IPS DF 6.9 (cell line): ENCODE measurements around the gene IRF2BPL.

Source experiments
- DNase-seq: peaks from one replicate; pipeline ENCODE4 v3.0.0-alpha.2; 2013; ENCODE audit warnings: low read depth, low spot score
- H3K27ac ChIP-seq: one replicate; pipeline ENCODE4 v1.5.1; 2013; ENCODE audit warnings: low read length, control low read depth
- H3K27me3 ChIP-seq: 2 replicates; pipeline ENCODE4 v1.6.1; 2013; ENCODE audit warnings: mild to moderate bottlenecking, low read length; ENCODE audit not compliant: control insufficient read depth, insufficient read depth
- H3K36me3 ChIP-seq: 2 replicates; pipeline ENCODE4 v1.6.1; 2013; ENCODE audit warnings: low read length; ENCODE audit not compliant: control insufficient read depth, insufficient read depth
- H3K4me1 ChIP-seq: 2 replicates; pipeline ENCODE4 v1.6.1; 2013; ENCODE audit warnings: low read length; ENCODE audit not compliant: control insufficient read depth, insufficient read depth
- H3K4me3 ChIP-seq: 2 replicates; pipeline ENCODE4 v1.5.1; 2013; ENCODE audit warnings: mild to moderate bottlenecking, low read length
- H3K9me3 ChIP-seq: 2 replicates; pipeline ENCODE4 v1.6.1; 2013; ENCODE audit warnings: low read length, inconsistent platforms; ENCODE audit not compliant: control insufficient read depth, insufficient read depth
- WGBS: extraction: QIAGEN DNeasy Blood & Tissue Kit; methylation state at CpG from one replicate; pipeline ENCODE4 v1.1.7; 2013; ENCODE audit warnings: mixed read lengths, missing lambda C conversion rate; ENCODE audit not compliant: insufficient read length, insufficient coverage; 5-methylcytosine and 5-hydroxymethylcytosine counted together

Gene IRF2BPL

GRCh38 chr14:77000340-77001270, 27.9 kb downstream of the IRF2BPL start:
- no peak overlapping the region for H3K27ac ChIP-seq
- H3K9me3 ChIP-seq, result no peaks in the 10 kb centered on the region
- DNase-seq, result no peak
- no peaks in the 10 kb centered on the region for H3K27me3 ChIP-seq
- H3K4me1 ChIP-seq, result peaks cover 11% of the 10 kb centered on the region
- H3K36me3 ChIP-seq, result no peaks in the 10 kb centered on the region
- H3K4me3 ChIP-seq, result no peak overlapping the region
- WGBS, result no CpG with 5 or more reads among the region's 33 CpGs

- DNase-seq, result no peak
- H3K27ac ChIP-seq, result no peak overlapping the region
- no peaks in the 10 kb centered on the region for H3K27me3 ChIP-seq
- H3K36me3 ChIP-seq, result no peaks in the 10 kb centered on the region
- no CpG with 5 or more reads among the region's 3 CpGs for WGBS
- peaks cover 15% of the 10 kb centered on the region for H3K4me1 ChIP-seq
- no peak overlapping the region for H3K4me3 ChIP-seq
- H3K9me3 ChIP-seq, result no peaks in the 10 kb centered on the region
These were observed 29.6 kb downstream of the IRF2BPL start for GRCh38 chr14:76998910-76999309.

GRCh38 chr14:76997257-76997970, 31.1 kb downstream of the IRF2BPL start:
- Histone ChIP-seq H3K9me3 (no peaks in the 10 kb centered on the region), H3K36me3 (no peaks in the 10 kb centered on the region), H3K27ac (no peak overlapping the region), H3K4me1 (peaks cover 13% of the 10 kb centered on the region), H3K4me3 (no peak overlapping the region), H3K27me3 (no peaks in the 10 kb centered on the region)
- no CpG with 5 or more reads among the region's 6 CpGs for WGBS
- DNase-seq, result no peak

- DNase-seq, result no peak
- H3K4me3 ChIP-seq, result no peak overlapping the region
- H3K36me3 ChIP-seq, result no peaks in the 10 kb centered on the region
- H3K27ac ChIP-seq, result no peak overlapping the region
- H3K4me1 ChIP-seq, result peaks cover 13% of the 10 kb centered on the region
- H3K27me3 ChIP-seq, result no peaks in the 10 kb centered on the region
- WGBS, result no CpG with 5 or more reads among the region's 2 CpGs
- no peaks in the 10 kb centered on the region for H3K9me3 ChIP-seq
These were observed 31.9 kb downstream of the IRF2BPL start for GRCh38 chr14:76996563-76997146.

- no peaks in the 10 kb centered on the region for H3K27me3 ChIP-seq
- no peaks in the 10 kb centered on the region for H3K36me3 ChIP-seq
- H3K9me3 ChIP-seq, result no peaks in the 10 kb centered on the region
- H3K27ac ChIP-seq, result no peak overlapping the region
- no peak for DNase-seq
- WGBS, result no CpG with 5 or more reads among the region's 4 CpGs
- H3K4me3 ChIP-seq, result no peak overlapping the region
- peaks cover 11% of the 10 kb centered on the region for H3K4me1 ChIP-seq
These were observed 33.1 kb downstream of the IRF2BPL start for GRCh38 chr14:76995279-76996035.

GRCh38 chr14:76993752-76994151, 34.8 kb downstream of the IRF2BPL start:
- no peaks in the 10 kb centered on the region for H3K36me3 ChIP-seq
- H3K27me3 ChIP-seq, result no peaks in the 10 kb centered on the region
- no peak overlapping the region for H3K27ac ChIP-seq
- H3K4me3 ChIP-seq, result no peak overlapping the region
- WGBS, result no CpG with 5 or more reads among the region's 6 CpGs
- H3K4me1 ChIP-seq, result peaks cover 11% of the 10 kb centered on the region
- no peaks in the 10 kb centered on the region for H3K9me3 ChIP-seq
- no peak for DNase-seq

- Histone ChIP-seq H3K4me1 (peaks cover 4% of the 10 kb centered on the region), H3K27me3 (no peaks in the 10 kb centered on the region), H3K27ac (no peak overlapping the region), H3K36me3 (no peaks in the 10 kb centered on the region), H3K4me3 (no peak overlapping the region), H3K9me3 (no peaks in the 10 kb centered on the region)
- DNase-seq, result no peak
These were observed 38.4 kb downstream of the IRF2BPL start for GRCh38 chr14:76990084-76990483.

GRCh38 chr14:76987956-76988520, 40.5 kb downstream of the IRF2BPL start:
- Histone ChIP-seq H3K27me3 (no peaks in the 10 kb centered on the region), H3K9me3 (no peaks in the 10 kb centered on the region), H3K4me3 (no peak overlapping the region), H3K4me1 (peaks cover 8% of the 10 kb centered on the region), H3K27ac (no peak overlapping the region), H3K36me3 (no peaks in the 10 kb centered on the region)
- no CpG with 5 or more reads among the region's 4 CpGs for WGBS
- no peak for DNase-seq

GRCh38 chr14:76986231-76986565, 42.3 kb downstream of the IRF2BPL start:
- no peak for DNase-seq
- Histone ChIP-seq H3K4me3 (no peak overlapping the region), H3K27me3 (no peaks in the 10 kb centered on the region), H3K36me3 (no peaks in the 10 kb centered on the region), H3K9me3 (no peaks in the 10 kb centered on the region), H3K4me1 (peaks cover 8% of the 10 kb centered on the region), H3K27ac (no peak overlapping the region)
- WGBS, result no CpG with 5 or more reads among the region's 4 CpGs
